ENCODE results near the gene SPACA5. TPM values are rescaled to one million over a fixed set of nuclear protein-coding genes. Genes with fewer than 3 reads are reported as not detected.
"Not testable (repeated sequence)": the region's sequence is repeated elsewhere in the genome, so short reads cannot be mapped to it uniquely, and the experiment has no call there.

Gene SPACA5
- polyA plus RNA-seq, result not detected

DNA sequence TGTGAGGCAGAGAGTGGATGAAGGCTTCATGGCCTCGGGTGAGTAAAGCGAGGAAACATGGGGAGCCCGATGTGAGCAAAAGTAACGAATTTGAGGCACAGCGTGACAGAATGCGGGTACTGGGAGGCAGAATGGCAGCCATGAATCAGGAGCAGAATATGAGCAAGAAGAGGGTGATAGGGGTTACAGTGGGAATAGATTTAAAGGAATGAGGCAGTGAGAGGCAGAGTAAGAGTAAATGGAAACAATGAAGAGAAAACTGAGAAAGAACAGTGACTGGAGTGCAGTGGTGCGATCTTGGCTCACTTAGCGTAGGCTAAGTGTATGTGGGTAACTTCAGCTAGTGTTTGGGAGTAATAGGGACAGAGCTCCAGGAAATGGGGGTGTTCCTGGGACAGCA is at the start of gene SPACA5:
TSS of gene SPACA5 (plus strand) at position 301 of the 400 bp plus-strand sequence. CDS start 815 bp downstream, outside the sequence.
- DNase-seq; H3K9me3 Mint-ChIP-seq; H3K27ac Mint-ChIP-seq; H3K27me3 Mint-ChIP-seq (ENCODE audit: low read depth in 3 of 3); H3K4me3 Mint-ChIP-seq; H3K36me3 Mint-ChIP-seq: not testable (repeated sequence)
- peaks cover 14 to 26% of the 10 kb centered on the region in 2 donors for H3K4me1 Mint-ChIP-seq

DNA sequence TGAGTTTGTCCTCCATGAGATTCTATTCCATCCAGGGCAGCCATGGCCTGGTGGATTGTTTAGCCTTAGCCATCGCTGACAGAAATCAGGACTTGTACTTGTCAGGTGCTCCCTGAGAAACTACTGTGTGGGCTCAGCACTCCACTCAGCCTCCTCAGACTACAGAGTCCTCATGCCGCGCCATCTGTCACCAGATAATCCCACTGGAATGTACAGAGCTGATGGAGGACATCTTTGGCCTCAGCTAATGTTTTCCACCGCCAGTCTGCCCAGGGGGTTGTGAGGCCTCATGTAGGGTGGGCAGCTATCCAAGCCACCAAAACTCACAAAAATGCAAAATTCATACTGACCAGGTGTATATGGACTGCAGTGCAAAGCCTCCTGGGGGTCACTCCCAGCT is 48.6 kb upstream of the SPACA5 start:
- H3K27me3 Mint-ChIP-seq (ENCODE audit: low read depth in 3 of 3); DNase-seq; H3K27ac Mint-ChIP-seq; H3K4me1 Mint-ChIP-seq; H3K36me3 Mint-ChIP-seq; H3K4me3 Mint-ChIP-seq; H3K9me3 Mint-ChIP-seq: not testable (repeated sequence)

DNA sequence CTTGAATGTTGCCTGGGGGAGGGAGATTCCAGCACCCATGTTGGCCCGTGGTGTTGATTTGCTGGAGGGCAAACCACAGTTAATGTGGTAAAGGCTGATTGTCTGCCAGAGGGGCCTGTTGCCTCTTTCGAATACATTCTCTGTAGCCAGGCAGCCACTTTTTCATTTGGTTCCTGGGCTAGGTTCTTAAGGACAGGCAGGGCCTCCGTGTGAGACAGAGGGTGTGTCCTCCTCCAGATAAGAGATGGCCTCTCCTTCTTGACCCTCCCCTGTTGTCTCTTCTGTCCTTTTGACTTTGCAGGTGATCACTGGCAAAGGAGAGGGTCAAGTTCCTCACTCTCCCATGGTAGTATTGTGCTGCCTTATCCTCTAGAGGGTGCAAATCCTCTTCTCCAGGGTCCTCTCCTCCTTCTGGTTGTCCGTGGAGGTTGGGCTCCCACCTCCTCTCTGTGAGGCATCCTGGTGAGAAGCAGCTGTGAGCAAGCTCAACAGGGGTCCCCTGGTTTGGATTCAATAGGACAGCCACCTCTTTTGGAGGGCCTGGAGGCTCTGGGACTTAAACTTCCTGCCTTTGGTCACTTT is 47.9 kb upstream of the SPACA5 start:
- Mint-ChIP-seq H3K4me1 (no peaks in the 10 kb centered on the region), H3K9me3 (peaks cover 0 to 5% (median 0%) of the 10 kb centered on the region in 6 donors), H3K4me3 (no peak overlapping the region), H3K36me3 (no peaks in the 10 kb centered on the region), H3K27ac (no peak overlapping the region), H3K27me3 (ENCODE audit: low read depth in 3 of 3) (peaks cover 0 to 5% (median 1%) of the 10 kb centered on the region in 3 donors)
- DNase-seq, result peak in 1 of 3 donors; percentile 11

DNA sequence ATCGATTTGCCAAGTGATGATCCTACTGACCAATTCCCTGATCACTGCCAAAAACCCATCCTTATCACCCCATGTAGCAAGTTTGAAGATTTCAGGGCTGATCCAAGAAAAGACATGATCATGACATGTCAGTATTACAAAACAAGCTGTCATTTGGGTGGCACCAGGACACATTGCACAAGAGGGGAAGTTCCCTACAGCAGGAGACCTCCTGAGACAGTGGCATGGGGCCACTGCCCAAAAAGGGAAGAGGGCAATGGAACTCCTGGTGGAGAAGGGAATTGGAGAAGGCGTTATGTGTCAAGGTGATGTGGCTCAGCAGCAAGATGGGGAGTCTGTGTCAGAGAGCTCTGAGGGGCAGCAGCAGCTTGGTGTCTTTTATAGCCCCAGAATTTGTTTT is 46.4 kb upstream of the SPACA5 start:
- H3K27me3 Mint-ChIP-seq (ENCODE audit: low read depth in 3 of 3), result peaks cover 0 to 9% (median 1%) of the 10 kb centered on the region in 3 donors
- H3K4me3 Mint-ChIP-seq, result no peak overlapping the region
- no peak overlapping the region for H3K27ac Mint-ChIP-seq
- H3K9me3 Mint-ChIP-seq, result peaks cover 0 to 5% (median 0%) of the 10 kb centered on the region in 6 donors
- DNase-seq, result no peak
- peaks cover 0 to 11% (median 0%) of the 10 kb centered on the region in 3 donors for H3K36me3 Mint-ChIP-seq
- H3K4me1 Mint-ChIP-seq, result no peaks in the 10 kb centered on the region

DNA sequence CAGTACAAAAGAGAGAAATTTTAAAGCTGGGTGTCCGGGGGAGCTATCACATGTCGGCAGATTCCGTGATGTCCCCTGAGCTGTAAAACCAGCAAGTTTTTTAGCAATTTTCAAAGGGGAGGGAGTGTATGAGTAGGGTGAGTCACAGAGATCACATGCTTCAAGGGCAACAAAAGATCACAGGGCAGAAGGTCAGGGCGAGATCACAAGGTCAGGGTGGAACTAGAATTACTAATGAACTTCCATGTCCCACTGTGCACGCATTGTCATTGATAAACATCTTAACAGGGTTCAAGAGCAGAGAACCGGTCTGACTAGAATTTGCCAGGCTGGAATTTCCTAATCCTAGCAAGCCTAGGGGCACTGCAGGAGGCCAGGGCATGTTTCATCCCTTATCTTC is 45.0 kb upstream of the SPACA5 start:
- not testable (repeated sequence) for H3K4me3 Mint-ChIP-seq; H3K27ac Mint-ChIP-seq; H3K27me3 Mint-ChIP-seq (ENCODE audit: low read depth in 3 of 3); H3K9me3 Mint-ChIP-seq; DNase-seq; H3K4me1 Mint-ChIP-seq
- H3K36me3 Mint-ChIP-seq, result peaks cover 0 to 11% (median 0%) of the 10 kb centered on the region in 3 donors

DNA sequence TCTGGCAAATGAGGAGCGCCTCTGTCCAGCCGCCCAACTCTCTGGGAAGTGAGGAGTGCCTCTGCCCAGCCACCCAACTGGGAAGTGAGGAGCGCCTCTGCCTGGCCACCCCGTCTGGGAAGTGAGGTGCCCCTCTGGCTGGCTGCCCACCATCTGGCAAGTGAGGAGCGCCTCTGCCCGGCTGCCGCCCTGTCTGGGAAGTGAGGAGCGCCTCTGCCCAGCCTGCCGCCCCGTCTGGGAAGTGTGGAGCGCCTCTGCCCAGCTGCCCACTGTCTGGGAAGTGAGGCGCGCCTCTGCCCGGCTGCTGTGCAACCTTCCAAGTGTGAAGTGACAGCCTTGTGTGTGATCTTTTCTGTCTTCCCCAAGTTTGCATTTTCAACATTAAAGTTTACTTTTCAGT is 41.3 kb upstream of the SPACA5 start:
- Mint-ChIP-seq H3K36me3 (peaks cover 0 to 14% (median 0%) of the 10 kb centered on the region in 3 donors), H3K27me3 (ENCODE audit: low read depth in 3 of 3) (peaks cover 0 to 11% (median 0%) of the 10 kb centered on the region in 3 donors)
- not testable (repeated sequence) for H3K27ac Mint-ChIP-seq, H3K9me3 Mint-ChIP-seq, DNase-seq, H3K4me3 Mint-ChIP-seq, H3K4me1 Mint-ChIP-seq

DNA sequence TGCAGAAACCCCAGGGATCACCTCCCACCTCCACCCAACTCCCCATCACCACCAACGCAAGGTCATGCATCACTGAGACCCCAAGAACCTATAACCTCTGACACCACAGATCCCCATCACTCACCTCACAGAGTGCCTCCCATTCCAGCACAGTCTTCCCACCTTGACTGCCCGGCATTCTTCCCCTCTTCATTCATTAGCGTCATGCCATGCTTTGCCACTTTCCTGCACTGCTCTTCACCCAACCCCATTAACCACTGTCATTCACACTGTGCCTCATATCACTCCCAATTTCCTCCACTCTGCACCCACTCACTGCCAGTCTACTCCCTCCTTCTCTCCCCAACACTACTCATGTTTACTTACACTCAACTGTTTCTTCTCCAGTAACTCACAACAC is 33.6 kb upstream of the SPACA5 start:
- Mint-ChIP-seq H3K4me1 (no peaks in the 10 kb centered on the region), H3K9me3 (peaks cover 23 to 65% (median 50%) of the 10 kb centered on the region in 6 donors), H3K27me3 (ENCODE audit: low read depth in 3 of 3) (peaks cover 3 to 6% (median 3%) of the 10 kb centered on the region in 3 donors), H3K4me3 (no peak overlapping the region), H3K36me3 (peaks cover 12 to 39% (median 36%) of the 10 kb centered on the region in 3 donors), H3K27ac (no peak overlapping the region)
- DNase-seq, result no peak

DNA sequence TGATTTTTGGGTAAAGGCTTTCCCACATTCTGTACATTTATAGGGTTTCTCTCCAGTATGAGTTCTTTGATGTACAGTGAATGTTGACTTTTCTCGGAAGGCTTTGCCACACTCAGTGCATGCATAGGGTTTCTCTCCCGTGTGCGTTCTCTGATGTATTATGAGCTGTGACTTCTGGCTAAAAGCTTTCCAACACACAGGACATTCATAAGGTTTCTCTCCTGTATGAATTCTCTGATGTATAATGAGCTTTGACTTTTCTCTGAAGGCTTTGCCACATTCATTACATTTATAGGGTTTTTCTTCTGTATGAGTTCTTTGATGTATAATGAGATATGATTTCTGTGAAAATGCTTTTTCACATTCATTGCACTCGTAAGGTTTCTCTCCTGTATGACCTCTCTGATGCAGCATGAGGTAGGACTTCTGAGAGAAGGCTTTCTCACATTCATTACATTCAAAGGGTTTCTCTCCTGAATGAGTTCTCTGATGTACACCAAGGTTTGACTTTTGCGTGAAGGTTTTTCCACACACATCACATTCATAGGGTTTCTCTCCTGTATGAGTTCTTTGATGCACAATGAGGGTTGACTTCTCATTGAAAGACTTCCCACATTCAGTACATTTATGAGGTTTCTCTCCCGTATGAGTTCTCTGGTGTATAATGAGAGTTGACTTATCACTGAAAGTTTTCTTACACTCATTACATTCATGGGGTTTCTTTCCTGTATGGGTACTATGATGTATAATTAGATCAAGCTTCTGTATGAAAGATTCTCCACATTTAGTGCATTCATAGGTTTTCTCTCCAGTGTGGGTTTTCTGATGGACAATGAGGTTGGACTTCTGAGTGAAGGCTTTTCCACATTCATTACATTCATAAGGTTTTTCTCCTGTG is 30.3 kb upstream of the SPACA5 start:
- H3K9me3 Mint-ChIP-seq, result peaks cover 29 to 81% (median 66%) of the 10 kb centered on the region in 6 donors
- DNase-seq, result no peak
- no peak overlapping the region for H3K4me3 Mint-ChIP-seq
- no peaks in the 10 kb centered on the region for H3K4me1 Mint-ChIP-seq
- H3K36me3 Mint-ChIP-seq, result peaks cover 40 to 67% (median 66%) of the 10 kb centered on the region in 3 donors
- H3K27me3 Mint-ChIP-seq (ENCODE audit: low read depth in 3 of 3), result peaks cover 3 to 6% (median 3%) of the 10 kb centered on the region in 3 donors
- H3K27ac Mint-ChIP-seq, result no peak overlapping the region

DNA sequence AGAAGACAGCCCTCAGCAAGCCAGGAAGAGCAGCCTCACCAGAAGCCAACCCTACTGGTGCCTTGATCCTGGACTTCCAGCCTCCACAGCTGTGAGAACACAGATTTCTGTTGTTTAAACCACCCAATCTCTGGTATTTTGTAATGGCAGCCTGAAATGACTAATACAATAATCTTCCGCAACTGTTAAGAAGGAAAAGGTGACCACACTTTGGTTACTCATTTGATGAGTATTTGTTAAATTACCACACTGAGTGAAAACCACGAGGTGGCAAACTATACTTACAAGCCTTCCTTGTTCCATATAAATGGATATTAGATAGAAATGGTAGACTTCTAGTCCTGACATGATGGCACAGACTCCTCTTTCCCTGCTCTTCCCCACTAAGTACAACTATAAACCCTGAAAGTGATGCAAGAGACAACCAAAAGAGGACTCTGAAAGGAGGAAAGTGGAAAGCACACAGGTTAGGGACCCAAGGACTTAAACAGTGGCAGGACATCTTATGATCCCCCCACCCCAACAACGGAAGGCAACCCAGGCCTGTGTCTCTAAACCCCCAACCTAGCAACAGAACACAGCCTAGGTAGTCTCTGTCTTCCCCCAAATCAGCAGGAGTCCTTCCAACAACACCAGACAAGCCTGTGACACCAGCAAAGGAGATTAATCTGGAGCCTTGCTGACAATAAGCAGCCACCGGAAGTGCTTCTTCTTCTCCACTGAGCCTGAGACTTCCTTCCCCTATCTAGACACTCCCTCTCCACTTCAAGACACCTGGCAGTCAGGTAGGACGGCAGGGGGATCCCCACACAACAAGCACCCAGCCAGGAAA is 15.3 kb upstream of the SPACA5 start:
- H3K4me3 Mint-ChIP-seq, result no peak overlapping the region
- DNase-seq, result no peak
- peaks cover 5 to 26% (median 14%) of the 10 kb centered on the region in 3 donors for H3K36me3 Mint-ChIP-seq
- H3K27me3 Mint-ChIP-seq (ENCODE audit: low read depth in 3 of 3), result peaks cover 2 to 10% (median 3%) of the 10 kb centered on the region in 3 donors
- H3K9me3 Mint-ChIP-seq, result peaks cover 0 to 1% (median 0%) of the 10 kb centered on the region in 6 donors
- peaks cover 20 to 29% of the 10 kb centered on the region in 2 donors for H3K4me1 Mint-ChIP-seq
- peak overlapping the region in 5 of 6 donors; percentile 13 to 45 (median 33) for H3K27ac Mint-ChIP-seq

DNA sequence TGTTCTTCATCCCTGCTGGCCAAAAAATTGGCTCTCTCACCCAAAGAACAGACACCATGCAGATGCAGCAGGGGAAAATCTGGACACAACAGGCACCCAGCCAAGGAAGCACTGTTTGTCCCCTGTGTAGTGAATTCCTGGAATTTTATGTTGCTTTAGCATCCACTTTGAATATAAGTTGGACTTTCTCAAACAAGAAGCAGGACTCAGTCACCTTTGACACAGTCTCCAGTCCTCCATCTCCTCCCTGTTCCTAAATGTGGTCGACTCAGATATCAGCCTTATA is 14.8 kb upstream of the SPACA5 start:
- peaks cover 4 to 21% (median 17%) of the 10 kb centered on the region in 3 donors for H3K36me3 Mint-ChIP-seq
- H3K4me1 Mint-ChIP-seq, result peaks cover 20 to 29% of the 10 kb centered on the region in 2 donors
- H3K4me3 Mint-ChIP-seq, result no peak overlapping the region
- no peak for DNase-seq
- H3K9me3 Mint-ChIP-seq, result peaks cover 0 to 1% (median 0%) of the 10 kb centered on the region in 6 donors
- H3K27me3 Mint-ChIP-seq (ENCODE audit: low read depth in 3 of 3), result peaks cover 2 to 10% (median 3%) of the 10 kb centered on the region in 3 donors
- H3K27ac Mint-ChIP-seq, result peak overlapping the region in 1 of 6 donors; percentile 33

DNA sequence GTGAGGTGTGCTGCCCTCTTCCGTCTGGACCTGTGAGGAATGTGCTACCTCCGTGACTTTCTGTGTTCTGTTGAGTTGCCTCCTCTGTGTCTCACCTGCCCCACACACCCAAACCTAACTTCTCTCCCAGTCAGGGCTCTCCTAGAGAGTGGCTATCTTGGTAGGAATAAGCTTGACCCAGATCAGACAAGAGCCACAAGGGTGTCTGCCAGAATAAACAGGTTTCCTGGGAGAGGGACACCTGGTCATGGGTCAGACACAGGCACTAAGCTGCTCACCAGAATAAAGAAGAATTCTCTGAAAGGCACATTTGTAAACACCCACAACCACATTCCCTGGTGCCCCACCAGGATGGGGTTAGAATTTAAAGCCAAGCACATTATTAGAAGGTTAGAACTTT is 14.1 kb upstream of the SPACA5 start:
- Mint-ChIP-seq H3K27ac (peak overlapping the region in 1 of 6 donors; percentile 49), H3K4me1 (peaks cover 20 to 29% of the 10 kb centered on the region in 2 donors), H3K9me3 (peaks cover 0 to 1% (median 0%) of the 10 kb centered on the region in 6 donors), H3K4me3 (no peak overlapping the region), H3K36me3 (peaks cover 4 to 14% (median 14%) of the 10 kb centered on the region in 3 donors), H3K27me3 (ENCODE audit: low read depth in 3 of 3) (peaks cover 2 to 10% (median 3%) of the 10 kb centered on the region in 3 donors)
- DNase-seq, result no peak

DNA sequence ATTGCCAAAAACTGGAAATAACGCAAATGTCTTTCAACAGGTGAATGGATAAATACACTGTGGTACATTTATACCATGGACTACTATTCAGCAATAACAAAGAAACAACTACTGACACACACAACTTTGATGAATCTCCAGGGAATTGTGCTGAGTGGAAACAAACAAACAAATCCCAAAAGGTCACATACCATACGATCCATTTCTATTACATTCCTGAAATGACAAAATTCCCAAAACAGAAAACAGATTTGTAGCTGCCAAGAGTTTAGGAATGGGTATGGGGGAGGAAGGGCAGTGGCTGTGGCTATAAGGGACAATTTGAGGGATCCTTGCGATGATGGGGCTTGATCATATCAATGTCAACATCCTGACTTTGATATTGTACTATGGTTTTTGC is 5.5 kb upstream of the SPACA5 start:
- DNase-seq, result no peak
- H3K4me1 Mint-ChIP-seq, result peaks cover 21 to 38% of the 10 kb centered on the region in 2 donors
- H3K9me3 Mint-ChIP-seq, result no peaks in the 10 kb centered on the region
- H3K4me3 Mint-ChIP-seq, result peak overlapping the region in 1 of 5 donors; percentile 15
- peaks cover 0 to 9% (median 2%) of the 10 kb centered on the region in 3 donors for H3K36me3 Mint-ChIP-seq
- peak overlapping the region in 4 of 6 donors; percentile 8 to 73 (median 60) for H3K27ac Mint-ChIP-seq
- H3K27me3 Mint-ChIP-seq (ENCODE audit: low read depth in 3 of 3), result peaks cover 3 to 6% (median 4%) of the 10 kb centered on the region in 3 donors

DNA sequence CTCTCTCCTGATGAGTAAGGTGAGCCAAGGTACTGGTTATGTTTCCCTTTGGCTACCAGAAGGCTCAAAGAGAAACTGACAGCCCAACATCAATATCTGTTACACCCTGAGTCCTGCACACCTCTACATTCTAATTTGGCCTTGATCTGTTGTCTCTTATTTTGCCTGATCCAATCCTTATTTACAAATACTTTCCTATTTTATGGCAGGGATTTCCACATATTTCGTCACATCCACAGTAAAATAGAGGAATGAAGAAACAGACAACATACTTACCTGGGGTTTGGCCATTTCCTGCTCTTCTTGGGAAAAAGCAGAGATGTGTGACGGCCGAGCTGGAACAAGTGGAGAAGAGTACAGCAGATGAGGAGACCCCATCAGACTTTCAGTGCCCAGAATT is 4.5 kb upstream of the SPACA5 start:
- Mint-ChIP-seq H3K9me3 (no peaks in the 10 kb centered on the region), H3K4me1 (peaks cover 21 to 38% of the 10 kb centered on the region in 2 donors), H3K27me3 (ENCODE audit: low read depth in 3 of 3) (peaks cover 3 to 6% (median 4%) of the 10 kb centered on the region in 3 donors), H3K4me3 (peak overlapping the region in 3 of 5 donors; percentile 11 to 58 (median 51)), H3K36me3 (peaks cover 0 to under 1% (median 0%) of the 10 kb centered on the region in 3 donors), H3K27ac (peak overlapping the region in 5 of 6 donors; percentile 43 to 68 (median 58))
- no peak for DNase-seq
